ENCODE results near the gene KBTBD12. TPM values are rescaled to one million over a fixed set of nuclear protein-coding genes. Genes with fewer than 3 reads are reported as not detected.

KBTBD12 gene
- total and polyA plus RNA-seq, 2 donors (not counting 3 experiments of a cell fraction or from before 2014, with no cell fraction given) = not detected

GRCh38 chr3:127967316-127967715 lies 52.3 kb downstream of the KBTBD12 start:
- H3K9me3 ChIP-seq (replicated peaks; ENCODE audit: control insufficient read depth, insufficient read depth, low read length) = no peaks in the 10 kb centered on the region
- no peaks in the 10 kb centered on the region for H3K9me1 ChIP-seq (replicated peaks; ENCODE audit: control insufficient read depth, extremely low read depth, insufficient read depth, low read length)
- POLR2A ChIA-PET = no interaction called here
- DNase-seq (ENCODE audit: low read depth, low spot score) (no peak), FAIRE-seq (no peak)
- dilution Hi-C loops (cut with MboI; ENCODE audit: extremely low pct_ligation_motif_present, low sequenced_read_pairs) = no loop called here
- H3K36me3 ChIP-seq (ENCODE audit: control insufficient read depth in 2 of 2, extremely low read depth in 1 of 2, insufficient read depth in 2 of 2, low read length in 2 of 2) = no peaks in the 10 kb centered on the region
- H3K27me3 ChIP-seq (ENCODE audit: control insufficient read depth in 2 of 2, insufficient read depth in 2 of 2, low read length in 2 of 2) = peaks cover 31 to 67% of the 10 kb centered on the region in 2 experiments
- no peaks in the 10 kb centered on the region for H3K4me1 ChIP-seq (ENCODE audit: control insufficient read depth, extremely low read depth, insufficient read depth, low read length)
- H3K4me2 ChIP-seq (ENCODE audit: insufficient read depth, low read length) = no peak overlapping the region
- no TSS peak for BruUV-seq (replicated peaks)
- H3K9ac ChIP-seq (replicated peaks; ENCODE audit: extremely low read depth, insufficient read depth, low read length) = no peak overlapping the region
- TF ChIP-seq FOS (IDR thresholded peaks at IDR 0.05; ENCODE audit: borderline replicate concordance, insufficient read depth, low read length) (no peak), JUN (IDR thresholded peaks at IDR 0.05; ENCODE audit: borderline replicate concordance, insufficient read depth, insufficient read length, low read depth) (no peak), CTCF (IDR thresholded peaks at IDR 0.05; ENCODE audit: extremely low read depth in 1 of 2, insufficient read depth in 1 of 2, low read depth in 1 of 2, low read length in 2 of 2) (no peak)
- no peak overlapping the region for H3K4me3 ChIP-seq (replicated peaks in 1 of 3; ENCODE audit: insufficient read depth in 1 of 3, low read depth in 1 of 3, low read length in 3 of 3)
- H2AFZ ChIP-seq (ENCODE audit: low read depth, low read length) = no peak overlapping the region
- intact Hi-C loops (cut with micrococcal nuclease) = no loop called here
- no peaks in the 10 kb centered on the region for H4K20me1 ChIP-seq (replicated peaks; ENCODE audit: control insufficient read depth, extremely low read depth, insufficient read depth, low read length)
- CTCF ChIA-PET = no interaction called here
- no peak overlapping the region for H3K27ac ChIP-seq (ENCODE audit: insufficient read depth, low read depth, low read length)
- no peaks in the 10 kb centered on the region for H3K79me2 ChIP-seq (ENCODE audit: control insufficient read depth, insufficient read depth, low read length)

DNA sequence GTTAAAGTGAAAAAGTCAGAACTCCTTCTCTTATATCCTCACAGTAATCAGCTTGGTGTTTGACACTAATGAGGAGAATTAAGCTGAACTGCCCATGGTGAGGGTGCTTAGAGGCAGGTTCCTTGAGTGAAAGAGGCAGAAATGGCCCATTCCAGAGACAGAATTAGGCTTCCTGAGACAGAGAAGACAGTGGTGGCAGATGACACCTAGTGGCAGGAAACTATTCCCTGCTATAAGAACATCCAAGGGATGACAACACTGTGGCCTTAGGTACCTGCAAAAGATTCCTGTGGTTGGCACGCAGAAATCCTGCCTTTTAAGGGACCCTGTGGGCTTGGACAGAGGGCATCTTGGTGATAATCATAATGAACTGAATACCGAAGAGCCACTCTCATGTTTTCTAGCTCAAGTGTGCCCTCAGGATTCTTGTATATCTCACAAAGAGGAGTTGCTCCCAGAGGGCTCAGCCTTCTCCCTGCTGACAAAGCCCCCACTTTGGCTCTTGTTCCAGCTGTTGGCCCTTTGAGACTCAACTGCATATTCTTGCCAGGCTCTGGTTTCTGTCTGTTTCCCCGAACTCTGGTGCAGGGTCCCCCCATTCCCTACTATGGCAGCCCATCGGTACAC lies 56.0 kb downstream of the KBTBD12 start:
- peak; percentile 63 for FAIRE-seq
- no TSS peak for BruUV-seq (replicated peaks)
- peaks cover 37 to 77% of the 10 kb centered on the region in 2 experiments for H3K27me3 ChIP-seq (ENCODE audit: control insufficient read depth in 2 of 2, insufficient read depth in 2 of 2, low read length in 2 of 2)

More for the DNA sequence above, 56.0 kb downstream of the KBTBD12 start:
- Histone ChIP-seq H3K36me3 (ENCODE audit: control insufficient read depth in 2 of 2, extremely low read depth in 1 of 2, insufficient read depth in 2 of 2, low read length in 2 of 2) (no peaks in the 10 kb centered on the region), H4K20me1 (replicated peaks; ENCODE audit: control insufficient read depth, extremely low read depth, insufficient read depth, low read length) (no peaks in the 10 kb centered on the region), H3K4me3 (replicated peaks in 1 of 3; ENCODE audit: insufficient read depth in 1 of 3, low read depth in 1 of 3, low read length in 3 of 3) (no peak overlapping the region), H3K9me1 (replicated peaks; ENCODE audit: control insufficient read depth, extremely low read depth, insufficient read depth, low read length) (no peaks in the 10 kb centered on the region), H3K4me2 (ENCODE audit: insufficient read depth, low read length) (no peak overlapping the region), H3K9me3 (replicated peaks; ENCODE audit: control insufficient read depth, insufficient read depth, low read length) (no peaks in the 10 kb centered on the region), H3K27ac (ENCODE audit: insufficient read depth, low read depth, low read length) (no peak overlapping the region), H3K79me2 (ENCODE audit: control insufficient read depth, insufficient read depth, low read length) (no peaks in the 10 kb centered on the region), H2AFZ (ENCODE audit: low read depth, low read length) (no peak overlapping the region), H3K9ac (replicated peaks; ENCODE audit: extremely low read depth, insufficient read depth, low read length) (no peak overlapping the region), H3K4me1 (ENCODE audit: control insufficient read depth, extremely low read depth, insufficient read depth, low read length) (no peaks in the 10 kb centered on the region)
- dilution Hi-C loops (cut with MboI; ENCODE audit: extremely low pct_ligation_motif_present, low sequenced_read_pairs) (no loop called here), intact Hi-C loops (cut with micrococcal nuclease) (loop anchor here (1.0 to 10.0 kb wide), 3 partner anchors 276 to 396 kb away; no protein-coding TSS in a partner anchor)
- DNase-seq (ENCODE audit: low read depth, low spot score) = peak; percentile 27
- POLR2A ChIA-PET = no interaction called here
- CTCF ChIA-PET = interaction anchor here (0.7 to 3.5 kb wide), 9 partner anchors 12 to 396 kb away, joined by 3 to 17 read pairs (median 5); no protein-coding TSS in a partner anchor
- TF ChIP-seq CTCF (IDR thresholded peaks at IDR 0.05; ENCODE audit: extremely low read depth in 1 of 2, insufficient read depth in 1 of 2, low read depth in 1 of 2, low read length in 2 of 2) (peak; percentile 35 to 53), JUN (IDR thresholded peaks at IDR 0.05; ENCODE audit: borderline replicate concordance, insufficient read depth, insufficient read length, low read depth) (no peak)
